ENCODE measurements around the gene SCFD2.
"Not testable (repeated sequence)": the region's sequence is repeated elsewhere in the genome, so short reads cannot be mapped to it uniquely, and the experiment has no call there.

Gene SCFD2

DNA sequence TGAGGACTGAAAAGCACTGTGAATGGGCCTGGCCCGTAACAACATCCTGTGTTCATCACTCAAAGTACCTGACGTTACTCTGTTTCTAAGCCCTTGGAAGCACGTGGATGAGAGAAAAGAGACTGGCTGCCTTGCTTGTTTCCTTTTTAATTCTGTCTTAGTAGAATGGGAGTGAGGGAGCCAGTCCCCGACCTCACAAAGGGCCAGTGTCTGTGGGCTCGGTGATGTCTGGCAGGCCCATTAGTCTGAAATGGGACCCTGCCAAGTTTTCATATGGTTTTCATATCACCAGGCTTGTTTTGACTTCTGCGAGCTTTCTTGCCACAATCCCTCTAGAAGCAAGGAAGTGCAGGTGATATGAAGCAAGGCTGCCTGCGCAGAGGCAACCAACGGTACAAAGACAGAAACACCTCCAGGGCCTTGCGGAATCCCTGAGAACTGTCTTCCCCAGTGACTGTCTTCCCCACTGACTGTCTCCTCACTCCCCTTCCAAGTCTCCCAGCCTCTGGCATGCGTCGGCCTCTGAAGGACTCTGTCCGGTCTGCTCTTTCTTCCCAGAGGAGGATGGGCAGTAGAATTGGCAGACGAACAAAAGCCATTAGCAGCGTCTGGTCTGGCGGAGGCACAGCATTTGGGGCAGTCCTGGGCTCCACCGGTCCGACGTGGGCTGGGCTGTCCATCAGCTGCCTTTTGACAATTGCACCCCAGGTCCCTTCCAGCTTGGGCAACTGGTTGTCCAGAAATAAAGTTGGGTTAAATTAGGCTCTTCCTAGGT is 524.0 kb downstream of the SCFD2 start:
- DNase-seq, result no peak

GRCh38 chr4:52840531-52841370 is 525.1 kb downstream of the SCFD2 start:
- DNase-seq, result no peak

DNA sequence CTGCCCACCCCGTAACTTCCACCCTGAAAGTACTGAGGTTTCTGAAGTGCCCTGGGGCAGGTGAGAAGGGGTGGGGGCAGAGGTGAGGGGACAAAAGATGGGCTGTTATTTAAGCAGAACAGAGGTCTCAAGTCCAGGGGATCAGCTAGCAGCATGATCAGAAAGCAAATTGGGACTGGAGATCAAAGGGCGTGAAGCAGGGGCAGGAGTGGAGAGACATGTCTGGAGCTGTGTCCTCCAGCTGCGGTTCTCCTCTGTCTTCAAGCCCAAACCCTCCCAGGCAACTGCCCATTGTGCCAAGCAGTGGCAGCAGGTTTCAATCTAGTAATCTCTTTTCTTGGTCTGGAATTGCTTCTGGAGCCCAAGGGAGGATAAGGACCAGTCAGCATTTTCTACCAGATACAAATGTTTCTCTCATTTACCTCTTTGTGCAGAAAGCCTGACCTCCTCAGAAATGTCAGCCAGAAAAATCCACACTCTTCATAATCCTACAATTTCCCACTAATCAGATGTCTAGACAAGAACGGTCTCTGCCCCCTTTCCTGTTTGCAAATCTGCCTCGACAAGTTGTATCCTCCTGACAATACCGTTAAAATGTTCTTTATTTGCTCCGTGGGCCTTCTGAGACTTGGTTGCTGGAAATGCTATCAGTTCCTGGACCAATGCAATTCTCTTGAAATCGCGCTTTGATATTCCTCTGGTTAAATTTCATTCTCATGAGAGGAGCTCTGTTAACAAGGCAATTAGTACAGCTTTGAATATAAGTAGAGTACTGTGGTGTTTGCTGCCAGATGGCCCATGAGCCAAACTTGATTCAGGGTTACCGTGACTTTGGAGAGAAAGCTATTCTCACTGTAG is 526.9 kb downstream of the SCFD2 start:
- DNase-seq, result no peak

DNA sequence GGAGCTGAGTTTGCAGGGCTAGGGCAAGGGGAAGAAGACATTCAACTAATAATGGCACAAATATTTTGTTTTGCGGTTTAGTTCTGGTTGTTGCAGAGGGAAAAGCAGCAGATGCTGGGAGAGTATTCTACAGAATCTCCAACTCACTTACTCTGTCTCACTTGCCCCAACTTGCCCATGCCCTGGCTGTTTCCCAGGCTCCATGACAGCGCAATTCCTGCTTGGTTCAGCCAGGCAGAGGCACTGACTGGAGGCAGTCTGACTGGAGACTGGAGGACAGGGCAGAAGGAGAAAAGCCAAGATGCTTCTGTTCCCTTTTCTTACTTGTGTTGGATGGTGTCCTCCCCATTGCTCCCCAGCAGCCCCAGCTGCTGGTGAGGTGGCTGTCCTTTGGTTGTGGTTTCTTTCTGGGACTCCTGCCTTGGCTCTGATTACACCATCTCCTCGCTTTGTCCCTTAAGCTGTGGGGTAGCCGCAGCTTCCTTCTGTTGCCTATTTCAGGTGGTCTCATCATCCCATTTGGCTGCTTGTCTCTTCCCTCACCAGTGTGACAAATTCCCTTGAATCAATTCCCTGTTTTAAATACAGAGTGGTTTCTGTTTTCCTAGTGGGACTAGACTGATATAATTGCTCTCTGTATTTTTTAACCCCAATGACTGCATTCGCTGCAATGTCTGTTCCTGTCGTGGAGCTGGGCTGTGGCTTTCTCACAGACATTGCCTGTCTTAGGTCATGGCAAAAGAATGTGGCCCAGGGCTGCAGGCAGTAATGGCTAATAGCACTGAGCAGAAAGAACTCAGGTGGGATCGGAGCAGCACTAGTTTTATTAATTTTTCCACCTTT is 527.9 kb downstream of the SCFD2 start:
- DNase-seq, result no peak

DNA sequence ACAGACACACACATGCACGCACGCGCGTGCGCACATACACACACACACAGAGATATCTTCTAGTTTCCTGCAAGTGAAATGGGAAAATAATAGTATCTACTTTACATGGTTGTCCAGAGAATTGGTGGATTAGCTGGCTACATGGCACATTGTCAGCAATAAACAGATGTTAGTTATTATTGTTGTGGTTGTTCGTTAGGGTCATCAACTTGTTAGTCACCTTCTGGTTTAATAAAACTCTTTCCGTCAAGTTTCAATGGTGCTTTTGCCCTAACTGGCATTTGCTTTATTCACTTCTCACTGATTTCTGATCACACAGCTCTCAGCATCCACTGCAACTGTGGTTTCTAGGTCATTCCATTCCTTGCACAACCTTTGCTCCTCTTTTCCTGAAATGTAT is 529.2 kb downstream of the SCFD2 start:
- DNase-seq, result no peak

DNA sequence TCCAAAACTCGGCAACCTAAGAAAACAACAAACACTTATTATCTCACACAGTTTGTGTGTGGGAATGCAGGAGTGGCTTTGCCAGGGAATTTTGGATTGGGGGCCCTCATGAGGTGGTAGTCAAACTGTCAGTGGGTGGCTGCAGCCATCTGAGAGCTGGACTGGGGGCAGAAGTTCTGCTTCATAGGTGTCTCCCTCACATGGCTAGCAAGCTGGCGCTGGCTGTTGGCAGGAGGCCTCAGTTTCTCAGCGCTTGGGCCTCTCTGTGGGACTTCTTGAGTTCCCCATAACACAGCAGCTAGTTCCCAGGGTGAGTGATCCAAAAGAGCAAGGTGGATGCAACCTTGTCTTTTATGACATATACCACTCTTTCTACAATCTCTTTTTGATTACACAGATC is 529.7 kb downstream of the SCFD2 start:
- DNase-seq, result no peak

DNA sequence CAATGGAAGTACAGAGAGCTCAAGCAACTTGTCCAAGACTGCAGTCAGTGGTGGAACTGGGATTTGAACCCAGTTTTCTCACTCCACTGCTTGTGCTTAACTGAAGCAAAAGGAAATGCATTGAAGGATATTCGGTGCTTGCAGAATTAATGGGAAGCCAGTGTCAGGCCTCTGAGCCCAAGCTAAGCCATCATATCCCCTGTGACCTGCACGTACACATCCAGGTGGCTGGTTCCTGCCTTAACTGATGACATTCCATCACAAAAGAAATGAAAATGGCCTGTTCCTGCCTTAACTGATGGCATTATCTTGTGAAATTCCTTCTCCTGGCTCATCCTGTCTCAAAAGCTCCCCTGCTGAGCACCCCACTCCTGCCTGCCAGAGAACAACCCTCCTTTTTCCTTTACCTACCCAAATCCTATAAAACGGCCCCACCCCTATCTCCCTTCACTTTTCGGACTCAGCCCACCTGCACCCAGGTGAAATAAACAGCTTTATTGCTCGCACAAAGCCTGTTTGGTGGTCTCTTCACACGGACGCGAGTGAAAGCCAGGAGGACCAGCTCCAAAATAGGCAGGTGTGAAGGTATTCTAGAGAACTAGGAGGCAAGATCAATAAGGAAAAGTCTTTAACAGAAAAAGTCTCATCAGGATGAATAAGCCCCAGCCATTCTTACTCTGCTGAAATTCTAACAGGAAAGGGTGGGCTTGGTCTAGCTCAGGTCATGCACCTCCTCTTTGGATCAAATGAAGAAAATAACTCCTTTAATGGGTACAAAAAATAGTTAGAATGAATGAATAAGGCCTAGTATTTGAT is 531.0 kb downstream of the SCFD2 start:
- not testable (repeated sequence) for DNase-seq

DNA sequence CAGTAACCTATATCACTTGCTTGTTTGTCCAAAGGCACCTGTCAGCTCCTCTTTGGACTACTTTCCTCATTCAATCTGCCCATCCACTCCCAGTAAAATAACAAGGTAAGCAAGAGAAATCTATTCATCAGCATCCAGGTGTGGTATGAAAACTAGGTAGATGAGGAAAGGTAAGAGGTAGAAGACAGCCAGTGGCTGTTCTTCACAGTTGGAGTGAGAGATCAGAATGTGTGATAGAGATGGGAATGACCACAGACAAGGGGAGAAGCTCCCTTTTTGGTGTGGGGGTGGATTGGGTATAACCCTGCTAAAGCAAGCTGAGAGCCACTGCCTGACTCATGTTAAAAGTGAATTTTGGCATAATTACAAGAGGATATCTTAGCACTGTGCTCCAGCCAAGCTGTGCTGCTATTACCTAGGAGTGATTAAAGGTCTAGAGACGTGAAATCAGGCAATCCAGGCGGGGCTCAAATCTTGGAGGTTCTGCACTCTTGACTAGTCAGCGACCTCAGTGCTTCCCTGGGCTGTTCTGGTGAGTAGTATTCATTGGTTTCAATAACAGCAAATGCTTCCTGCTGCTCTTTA is 531.8 kb downstream of the SCFD2 start:
- no peak for DNase-seq

DNA sequence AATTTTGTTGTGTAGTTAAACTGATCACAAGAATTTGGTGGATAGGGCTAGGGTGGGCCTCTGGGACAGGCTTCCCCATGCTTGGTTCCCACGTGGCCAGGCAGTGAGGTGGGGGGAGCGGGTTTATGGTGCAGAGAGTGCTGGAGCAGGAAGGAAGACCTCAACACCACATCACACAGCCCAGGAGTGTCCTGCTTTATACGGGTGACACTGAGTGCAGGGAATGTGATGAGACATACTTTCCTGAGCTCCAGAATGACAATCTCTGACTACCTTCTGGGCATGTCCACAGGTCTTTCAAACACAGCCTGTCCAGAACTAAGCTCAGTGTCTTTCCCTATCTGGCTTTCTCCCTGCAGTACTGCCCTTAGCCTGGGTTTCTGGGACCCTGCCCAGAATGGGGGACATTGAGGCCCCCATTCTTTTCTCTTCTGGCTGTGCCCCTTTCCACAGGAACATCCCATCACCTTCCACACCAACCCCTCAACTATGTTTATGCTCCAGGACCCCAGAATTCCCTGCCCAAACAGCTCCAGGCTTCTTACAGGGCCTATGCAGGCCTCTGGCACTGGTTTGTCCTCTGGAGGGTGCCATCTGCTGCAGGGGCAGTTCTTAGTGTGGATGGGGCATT is 540.3 kb downstream of the SCFD2 start:
- no peak for DNase-seq

GRCh38 chr4:52824603-52825459 is 541.0 kb downstream of the SCFD2 start:
- no peak for DNase-seq

DNA sequence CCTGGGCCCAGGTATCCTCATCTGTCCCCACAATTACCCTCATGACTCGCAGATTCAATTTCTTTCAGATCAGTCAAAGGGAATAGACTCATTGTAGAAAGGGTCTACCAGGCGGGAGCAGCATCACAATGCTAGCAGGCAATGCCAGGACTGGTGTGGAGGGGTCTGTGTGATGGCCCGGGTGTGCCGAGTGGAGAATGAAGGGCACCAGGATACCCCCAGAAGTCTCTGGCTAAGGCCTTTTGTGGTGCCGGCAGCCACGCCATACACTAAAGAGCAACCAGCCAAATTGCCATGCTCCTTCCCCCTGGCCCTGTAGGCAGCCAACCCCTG is 541.6 kb downstream of the SCFD2 start:
- DNase-seq, result no peak

GRCh38 chr4:52823702-52824092 is 542.2 kb downstream of the SCFD2 start:
- DNase-seq, result no peak
